Measurements from ENCODE around the gene TFRC. TPM values are rescaled to one million over a fixed set of nuclear protein-coding genes. Genes with fewer than 3 reads are reported as not detected.

TFRC gene
- polyA plus RNA-seq, 3 donors: 6.6 to 43.1 (median 7.9) TPM

GRCh38 chr3:196016059-196016458 lies 65.8 kb downstream of the TFRC start:
- Histone ChIP-seq H3K27ac (ENCODE audit: low read depth in 1 of 2, low read length in 2 of 2) (no peak overlapping the region), H3K4me2 (replicated peaks; ENCODE audit: extremely low read depth, low read length, poor library complexity, severe bottlenecking) (no peak overlapping the region), H3K36me3 (replicated peaks in 1 of 2; ENCODE audit: control insufficient read depth in 1 of 2, insufficient read depth in 2 of 2, low read length in 2 of 2) (no peaks in the 10 kb centered on the region), H3K4me3 (replicated peaks in 1 of 3; ENCODE audit: low read depth in 2 of 3, low read length in 3 of 3) (no peak overlapping the region), H3K9me3 (replicated peaks in 1 of 2; ENCODE audit: control insufficient read depth in 1 of 2, insufficient read depth in 1 of 2, low read length in 2 of 2) (no peaks in the 10 kb centered on the region), H3K79me2 (ENCODE audit: insufficient read depth, low read length) (no peaks in the 10 kb centered on the region), H4K20me1 (ENCODE audit: insufficient read depth, low read length) (no peaks in the 10 kb centered on the region), H3K9ac (ENCODE audit: insufficient read depth, low read length, poor library complexity, severe bottlenecking) (no peak overlapping the region), H3K4me1 (ENCODE audit: control insufficient read depth in 1 of 2, insufficient read depth in 2 of 2, low read length in 2 of 2) (no peaks in the 10 kb centered on the region), H2AFZ (ENCODE audit: insufficient read depth, low read depth, low read length, poor library complexity, severe bottlenecking) (no peak overlapping the region), H3K27me3 (ENCODE audit: control insufficient read depth in 2 of 2, insufficient read depth in 2 of 2, low read length in 2 of 2) (no peaks in the 10 kb centered on the region)
- H3K36me3 Mint-ChIP-seq: peaks cover 0 to 1% of the 10 kb centered on the region in 2 donors
- peaks cover 8% of the 10 kb centered on the region for H3K4me1 Mint-ChIP-seq
- H3K27me3 Mint-ChIP-seq (ENCODE audit: low read depth in 3 of 3): peaks cover 3 to 8% (median 6%) of the 10 kb centered on the region in 3 donors
- intact Hi-C loops (cut with micrococcal nuclease): no loop called here
- TF ChIP-seq CTCF (IDR thresholded peaks at IDR 0.05): no peak
- DNase-seq: no peak
- no CpG with 5 or more reads among the region's 1 CpG for WGBS (ENCODE audit: insufficient coverage)
- H3K9me3 Mint-ChIP-seq: peaks cover 0 to 9% (median 7%) of the 10 kb centered on the region in 7 donors
- no peak overlapping the region for H3K27ac Mint-ChIP-seq
- H3K4me3 Mint-ChIP-seq: no peak overlapping the region

GRCh38 chr3:196013587-196014487 lies 68.1 kb downstream of the TFRC start:
- Mint-ChIP-seq H3K27me3 (ENCODE audit: low read depth in 3 of 3) (peaks cover 2 to 4% (median 3%) of the 10 kb centered on the region in 3 donors), H3K27ac (no peak overlapping the region)

More at GRCh38 chr3:196013587-196014487, 68.1 kb downstream of the TFRC start:
- Mint-ChIP-seq H3K9me3 (peaks cover 0 to 11% (median 9%) of the 10 kb centered on the region in 7 donors), H3K4me3 (no peak overlapping the region), H3K36me3 (peaks cover 0 to 1% of the 10 kb centered on the region in 2 donors), H3K4me1 (no peaks in the 10 kb centered on the region)
- no peak overlapping the region for H3K4me3 ChIP-seq (replicated peaks in 1 of 3; ENCODE audit: low read depth in 2 of 3, low read length in 3 of 3)
- intact Hi-C loops (cut with micrococcal nuclease): no loop called here
- H3K27ac ChIP-seq (ENCODE audit: low read depth in 1 of 2, low read length in 2 of 2): no peak overlapping the region
- TF ChIP-seq CTCF (IDR thresholded peaks at IDR 0.05): no peak
- no peak overlapping the region for H3K4me2 ChIP-seq (replicated peaks; ENCODE audit: extremely low read depth, low read length, poor library complexity, severe bottlenecking)
- no peaks in the 10 kb centered on the region for H3K9me3 ChIP-seq (replicated peaks in 1 of 2; ENCODE audit: control insufficient read depth in 1 of 2, insufficient read depth in 1 of 2, low read length in 2 of 2)
- no peaks in the 10 kb centered on the region for H3K4me1 ChIP-seq (ENCODE audit: control insufficient read depth in 1 of 2, insufficient read depth in 2 of 2, low read length in 2 of 2)
- no peaks in the 10 kb centered on the region for H4K20me1 ChIP-seq (ENCODE audit: insufficient read depth, low read length)
- no peak overlapping the region for H2AFZ ChIP-seq (ENCODE audit: insufficient read depth, low read depth, low read length, poor library complexity, severe bottlenecking)
- H3K27me3 ChIP-seq (ENCODE audit: control insufficient read depth in 2 of 2, insufficient read depth in 2 of 2, low read length in 2 of 2): no peaks in the 10 kb centered on the region
- no peaks in the 10 kb centered on the region for H3K36me3 ChIP-seq (replicated peaks in 1 of 2; ENCODE audit: control insufficient read depth in 1 of 2, insufficient read depth in 2 of 2, low read length in 2 of 2)
- no peak overlapping the region for H3K9ac ChIP-seq (ENCODE audit: insufficient read depth, low read length, poor library complexity, severe bottlenecking)
- no peaks in the 10 kb centered on the region for H3K79me2 ChIP-seq (ENCODE audit: insufficient read depth, low read length)
- WGBS (ENCODE audit: insufficient coverage): 92% methylated on average over 12 of the region's 15 CpGs
- DNase-seq: no peak
